H1 (cell line): ENCODE data around the gene HES7. TPM values are rescaled to one million over a fixed set of nuclear protein-coding genes. Genes with fewer than 3 reads are reported as not detected.

Experiments used
- CTCF ChIA-PET: fragments of 300-600 bp; sonication (Branson Sonifier 250); formaldehyde crosslinking; loops from one replicate; lab custom pipeline; 2021; ENCODE audit not compliant: partially characterized antibody; lab: Charles Lee
- POLR2A ChIA-PET: fragments of 300-600 bp; sonication (Branson Sonifier 250); formaldehyde crosslinking; loops from one replicate; lab custom pipeline; 2021; ENCODE audit warnings: inconsistent platforms; ENCODE audit not compliant: partially characterized antibody; lab: Charles Lee
- DNase-seq, 2 experiments: peaks; one replicate each; pipeline versions ENCODE4 v3.0.0 to v3.0.0-alpha.2; 2010 to 2022; ENCODE audit warnings: low spot score in 2 of 2, low read depth in 1 of 2, mixed read lengths in 1 of 2
- FAIRE-seq: peaks from 2 replicates; lab custom pipeline; 2011; peaks lifted over from hg19 to GRCh38; lab: Jason Lieb, UNC
- H2AFZ ChIP-seq: 2 replicates; pipeline ENCODE4 v1.8.1; 2012; ENCODE audit warnings: low read length, inconsistent platforms
- H2AK5ac ChIP-seq: 2 replicates; pipeline ENCODE4 v1.6.1; 2013; ENCODE audit warnings: low read depth, low read length
- H2BK120ac ChIP-seq: replicated peaks from 2 replicates; pipeline ENCODE3; 2013; ENCODE audit warnings: low read depth, low read length, inconsistent platforms
- H2BK12ac ChIP-seq: 2 replicates; pipeline ENCODE4 v1.6.1; 2013; ENCODE audit warnings: low read depth, low read length
- H2BK15ac ChIP-seq: 2 replicates; pipeline ENCODE4 v1.6.1; 2013; ENCODE audit warnings: low read length
- H2BK20ac ChIP-seq: 2 replicates; pipeline ENCODE4 v1.6.1; 2013; ENCODE audit warnings: low read length
- H2BK5ac ChIP-seq: 2 replicates; pipeline ENCODE4 v1.6.1; 2013; ENCODE audit warnings: low read depth, low read length
- H3K14ac ChIP-seq: 2 replicates; pipeline ENCODE4 v1.6.1; 2013; ENCODE audit warnings: inconsistent platforms; ENCODE audit not compliant: insufficient read length
- H3K18ac ChIP-seq: 2 replicates; pipeline ENCODE4 v1.6.1; 2013; ENCODE audit warnings: low read length; ENCODE audit errors: extremely low read depth
- H3K23ac ChIP-seq: 2 replicates; pipeline ENCODE4 v1.6.1; 2013; ENCODE audit warnings: inconsistent platforms; ENCODE audit not compliant: insufficient read length
- H3K23me2 ChIP-seq: 2 replicates; pipeline ENCODE4 v1.6.1; 2013; ENCODE audit warnings: low read depth, low read length
- H3K27ac ChIP-seq: 2 replicates; pipeline ENCODE4 v1.6.1; 2011; ENCODE audit warnings: low read depth, low read length, inconsistent platforms
- H3K27me3 ChIP-seq, 4 experiments: replicated peaks in 1 of 4; 1 replicate in 1 of 4; 2 replicates in 3 of 4; pipeline versions ENCODE4 v1.6.1 to v1.8.1; 2011 to 2013; ENCODE audit warnings: low read length in 3 of 4, mild to moderate bottlenecking in 3 of 4, inconsistent platforms in 2 of 4, mixed read lengths in 2 of 4, moderate library complexity in 1 of 4; ENCODE audit not compliant: control insufficient read depth in 3 of 4, insufficient read depth in 3 of 4; ENCODE audit errors: extremely low read depth in 1 of 4
- H3K36me3 ChIP-seq, 4 experiments: 2 replicates each; pipeline versions ENCODE4 v1.6.1 to v1.8.1; 2011 to 2013; ENCODE audit warnings: mild to moderate bottlenecking in 4 of 4, low read length in 3 of 4, moderate library complexity in 2 of 4, control low read depth in 1 of 4, inconsistent platforms in 1 of 4; ENCODE audit not compliant: insufficient read depth in 4 of 4, control insufficient read depth in 2 of 4
- H3K4ac ChIP-seq: replicated peaks from 2 replicates; pipeline ENCODE3; 2013; ENCODE audit warnings: low read length, low read depth, mixed read lengths, inconsistent platforms; ENCODE audit not compliant: insufficient read length
- H3K4me1 ChIP-seq, 4 experiments: replicated peaks in 1 of 4; 1 replicate in 1 of 4; 2 replicates in 3 of 4; pipeline versions ENCODE4 v1.6.1 to v1.8.1; 2011 to 2013; ENCODE audit warnings: low read length in 3 of 4, inconsistent platforms in 2 of 4, mixed read lengths in 1 of 4; ENCODE audit not compliant: insufficient read depth in 4 of 4, control insufficient read depth in 3 of 4
- H3K4me2 ChIP-seq, 2 experiments: 2 replicates each; pipeline versions ENCODE4 v1.6.1 to v1.8.1; 2011 to 2013; ENCODE audit warnings: low read depth in 2 of 2, low read length in 2 of 2, control low read depth in 1 of 2, inconsistent platforms in 1 of 2, mild to moderate bottlenecking in 1 of 2; ENCODE audit not compliant: insufficient read depth in 1 of 2
- H3K4me3 ChIP-seq, 4 experiments: fragments of 200-600, 300-600 bp in 1 of 4; sonication (generic), shearing (Covaris generic), sonication (Bioruptor Twin) in 1 of 4; 2 replicates each; pipeline versions ENCODE4 v1.5.1 to v1.8.1; 2011 to 2016; ENCODE audit warnings: low read length in 4 of 4, low read depth in 3 of 4, control low read depth in 2 of 4, inconsistent platforms in 2 of 4, mild to moderate bottlenecking in 2 of 4, mixed read lengths in 1 of 4, moderate library complexity in 1 of 4; ENCODE audit not compliant: insufficient read depth in 2 of 4; ENCODE audit errors: extremely low read depth in 1 of 4
- H3K56ac ChIP-seq: replicated peaks from 2 replicates; pipeline ENCODE3; 2013; ENCODE audit warnings: low read depth, mild to moderate bottlenecking, mixed read lengths, low read length, inconsistent platforms; ENCODE audit not compliant: insufficient read length
- H3K79me1 ChIP-seq: 2 replicates; pipeline ENCODE4 v1.6.1; 2013; ENCODE audit warnings: low read depth, low read length, control low read depth
- H3K79me2 ChIP-seq, 2 experiments: 2 replicates each; pipeline versions ENCODE4 v1.6.1 to v1.8.1; 2012 to 2013; ENCODE audit warnings: low read length in 2 of 2, mild to moderate bottlenecking in 2 of 2, inconsistent platforms in 1 of 2; ENCODE audit not compliant: insufficient read depth in 2 of 2, control insufficient read depth in 1 of 2
- H3K9ac ChIP-seq, 4 experiments: replicated peaks in 1 of 4; 1 replicate in 1 of 4; 2 replicates in 3 of 4; pipeline versions ENCODE4 v1.6.1 to v1.8.1; 2011 to 2013; ENCODE audit warnings: low read depth in 3 of 4, low read length in 3 of 4, control low read depth in 2 of 4, mild to moderate bottlenecking in 2 of 4, moderate library complexity in 2 of 4, inconsistent platforms in 1 of 4; ENCODE audit errors: extremely low read depth in 1 of 4
- H3K9me3 ChIP-seq, 2 experiments: 2 replicates each; pipeline versions ENCODE4 v1.6.1 to v1.8.1; 2012 to 2013; ENCODE audit warnings: mild to moderate bottlenecking in 2 of 2, moderate library complexity in 2 of 2, control low read depth in 1 of 2, inconsistent platforms in 1 of 2, low read depth in 1 of 2, low read length in 1 of 2, mixed read lengths in 1 of 2; ENCODE audit not compliant: insufficient read depth in 2 of 2
- H4K20me1 ChIP-seq, 2 experiments: replicated peaks in 1 of 2; 2 replicates each; pipeline versions ENCODE3 to v1.8.1; 2011 to 2013; ENCODE audit warnings: inconsistent platforms in 2 of 2, low read length in 2 of 2, mild to moderate bottlenecking in 1 of 2; ENCODE audit not compliant: insufficient read depth in 2 of 2, control insufficient read depth in 1 of 2
- H4K5ac ChIP-seq: 2 replicates; pipeline ENCODE4 v1.6.1; 2013; ENCODE audit warnings: low read length, low read depth, mixed read lengths, inconsistent platforms; ENCODE audit not compliant: insufficient read length
- H4K8ac ChIP-seq: 2 replicates; pipeline ENCODE4 v1.8.0; 2013; ENCODE audit warnings: mild to moderate bottlenecking, moderate library complexity, low read length, inconsistent platforms; ENCODE audit not compliant: insufficient read depth; ENCODE audit errors: extremely low read depth
- H4K91ac ChIP-seq: replicated peaks from 2 replicates; pipeline ENCODE3; 2013; ENCODE audit warnings: low read length, mixed read lengths, inconsistent platforms; ENCODE audit not compliant: insufficient read length
- CTBP2 ChIP-seq: IDR thresholded peaks from 2 replicates; pipeline ENCODE4 v1.7.0; 2011; ENCODE audit warnings: borderline replicate concordance, mild to moderate bottlenecking, moderate library complexity, mixed read lengths, low read length; ENCODE audit not compliant: insufficient read depth, insufficient read length
- CTCF ChIP-seq, 3 experiments: IDR thresholded peaks; 1 replicate in 2 of 3; 2 replicates in 1 of 3; pipeline versions ENCODE4 v1.5.1 to v1.6.1; 2011; ENCODE audit warnings: low read length in 3 of 3, mild to moderate bottlenecking in 3 of 3, inconsistent platforms in 2 of 3, low read depth in 1 of 3, moderate library complexity in 1 of 3; ENCODE audit not compliant: insufficient read depth in 1 of 3; ENCODE audit errors: control extremely low read depth in 1 of 3
- E2F6 ChIP-seq: IDR thresholded peaks from 2 replicates; pipeline ENCODE4 v1.6.1; 2012; ENCODE audit warnings: inconsistent platforms
- HDAC6 ChIP-seq: IDR thresholded peaks from one replicate; pipeline ENCODE4 v1.7.1; 2012; ENCODE audit warnings: low read depth, mild to moderate bottlenecking, inconsistent platforms, low read length, moderate library complexity
- JUND ChIP-seq: IDR thresholded peaks from 2 replicates; pipeline ENCODE4 v1.6.1; 2011; ENCODE audit warnings: mild to moderate bottlenecking, improper control_type of control experiment, low read length
- SRF ChIP-seq: IDR thresholded peaks from 2 replicates; pipeline ENCODE4 v1.6.1; 2011; ENCODE audit warnings: mild to moderate bottlenecking, low read depth, low read length, moderate library complexity
- TAF1 ChIP-seq: IDR thresholded peaks from 2 replicates; pipeline ENCODE4 v1.6.1; 2011; ENCODE audit warnings: mild to moderate bottlenecking, low read depth, low read length
- TCF12 ChIP-seq: IDR thresholded peaks from 2 replicates; pipeline ENCODE4 v1.6.1; 2011; ENCODE audit warnings: low read depth, mild to moderate bottlenecking, low read length
- whole genome bisulfite sequencing, 2 experiments: shearing (Covaris generic) in 1 of 2; methylation state at CpG; one replicate each; pipeline versions ENCODE4 v1.1.6 to v1.1.7; 2013 to 2015; ENCODE audit warnings: low lambda C conversion rate in 2 of 2, mixed read lengths in 2 of 2, inconsistent platforms in 1 of 2, low coverage in 1 of 2, missing lambda C conversion rate in 1 of 2; ENCODE audit not compliant: insufficient replicate concordance in 2 of 2, insufficient coverage in 1 of 2, insufficient read length in 1 of 2; ENCODE audit errors: extremely low coverage in 1 of 2, missing lambda C conversion rate in 1 of 2; 5-methylcytosine and 5-hydroxymethylcytosine counted together
- polyA plus RNA-seq, 7 experiments: library from polyadenylated mRNA; depleted of rRNA in 3 of 7; stranded (reverse) in 5 of 7; unstranded in 2 of 7; fragments of >200 nt in 5 of 7; fragments of 200-250 nt in 2 of 7; gene quantifications; 1 replicate in 5 of 7; 2 replicates in 1 of 7; 4 replicates in 1 of 7; pipeline versions ENCODE4 v1.2.1 to v1.2.3, GENCODE V29; 2011 to 2013; ENCODE audit warnings: missing spikeins in 2 of 7, mixed read lengths in 2 of 7
- total RNA-seq: library from RNA; stranded (reverse); fragmentation: NEBNext Ultra II Directional; extraction: Animal tissue kit (Norgen Biotek cat#: 25700); gene quantifications from 2 replicates; pipeline ENCODE4 v1.2.1, GENCODE V29; 2021

The HES7 gene
- total and polyA plus RNA-seq, 2 of the 8 experiments (the other 6 are each of a cell fraction or from before 2014, with no cell fraction given): 0.20 to 0.32 TPM

- Histone ChIP-seq H3K23ac (no peak overlapping the region), H3K79me2 (peaks cover 0 to 15% of the 10 kb centered on the region in 2 experiments; a peak in 2 of 4 replicates), H3K56ac (no peak overlapping the region), H4K5ac (no peak overlapping the region), H3K23me2 (peaks cover 24% of the 10 kb centered on the region), H2BK12ac (no peak overlapping the region), H3K79me1 (peaks cover 8% of the 10 kb centered on the region), H3K4me1 (peaks cover 10 to 35% (median 25%) of the 10 kb centered on the region in 4 experiments), H2AK5ac (no peak overlapping the region), H2BK15ac (no peak overlapping the region), H2AFZ (no peak overlapping the region), H3K4me2 (no peak overlapping the region; a peak in 1 of 4 replicates), H3K9ac (no peak overlapping the region), H3K27me3 (no peaks in the 10 kb centered on the region), H2BK20ac (no peak overlapping the region), H3K27ac (no peak overlapping the region), H3K4me3 (no peak overlapping the region), H4K20me1 (peaks cover 8 to 9% of the 10 kb centered on the region in 2 experiments), H3K36me3 (peaks cover 0 to 10% (median 5%) of the 10 kb centered on the region in 4 experiments; a peak in 6 of 8 replicates), H2BK120ac (no peak overlapping the region), H2BK5ac (no peak overlapping the region), H3K4ac (no peak overlapping the region), H3K9me3 (no peaks in the 10 kb centered on the region), H4K8ac (no peak overlapping the region), H3K14ac (no peak overlapping the region), H3K18ac (no peak overlapping the region), H4K91ac (no peak overlapping the region)
- POLR2A ChIA-PET: interaction anchor here (1.2 to 15.7 kb wide), 6 partner anchors 9 to 40 kb away, joined by 3 to 289 read pairs (median 4); partner anchors contain the start of gene TMEM107
- TF ChIP-seq SRF: no peak
- TF ChIP-seq TCF12: no peak
- TF ChIP-seq CTBP2: no peak
- TF ChIP-seq TAF1: no peak
- TF ChIP-seq CTCF (IDR thresholded peaks at IDR 0.05; ENCODE audit: control extremely low read depth in 1 of 3, insufficient read depth in 1 of 3, low read depth in 1 of 3, low read length in 3 of 3): no peak
- no peak for TF ChIP-seq HDAC6
- no peak for TF ChIP-seq E2F6
- TF ChIP-seq JUND: no peak
- FAIRE-seq (no peak), DNase-seq (no peak)
- 63% methylated on average over 2 of the region's 4 CpGs; no CpG with 5 or more reads in 1 of the 2 experiments for WGBS, 2 experiments
- CTCF ChIA-PET: interaction anchor here (0.7 to 10.3 kb wide), 5 partner anchors 10 to 40 kb away, joined by 3 to 133 read pairs (median 4); partner anchors contain the start of gene ALOXE3
Observed at GRCh38 chr17:8160224-8160577, 36.3 kb upstream of the HES7 start.
